H1 (cell line): ENCODE data around the gene PROK2.

ENCODE experiments used
- RBBP5 ChIP-seq: IDR thresholded peaks from 2 replicates; pipeline ENCODE4 v1.7.1; 2012; ENCODE audit warnings: low read depth, mild to moderate bottlenecking, inconsistent platforms, low read length, moderate library complexity, borderline replicate concordance
- TAF1 ChIP-seq: IDR thresholded peaks from 2 replicates; pipeline ENCODE4 v1.6.1; 2011; ENCODE audit warnings: mild to moderate bottlenecking, low read depth, low read length
- TF ChIP-seq, protein P1 (sequence below), 3 experiments: IDR thresholded peaks; 1 replicate in 2 of 3; 2 replicates in 1 of 3; pipeline versions ENCODE4 v1.5.1 to v1.6.1; 2011; ENCODE audit warnings: low read length in 3 of 3, mild to moderate bottlenecking in 3 of 3, inconsistent platforms in 2 of 3, low read depth in 1 of 3, moderate library complexity in 1 of 3; ENCODE audit not compliant: insufficient read depth in 1 of 3; ENCODE audit errors: control extremely low read depth in 1 of 3
- TF ChIP-seq, protein P2 (sequence below): IDR thresholded peaks from 2 replicates; pipeline ENCODE4 v1.6.1; 2011; ENCODE audit warnings: low read depth, mild to moderate bottlenecking, low read length; ENCODE audit not compliant: insufficient read depth

DNA sequence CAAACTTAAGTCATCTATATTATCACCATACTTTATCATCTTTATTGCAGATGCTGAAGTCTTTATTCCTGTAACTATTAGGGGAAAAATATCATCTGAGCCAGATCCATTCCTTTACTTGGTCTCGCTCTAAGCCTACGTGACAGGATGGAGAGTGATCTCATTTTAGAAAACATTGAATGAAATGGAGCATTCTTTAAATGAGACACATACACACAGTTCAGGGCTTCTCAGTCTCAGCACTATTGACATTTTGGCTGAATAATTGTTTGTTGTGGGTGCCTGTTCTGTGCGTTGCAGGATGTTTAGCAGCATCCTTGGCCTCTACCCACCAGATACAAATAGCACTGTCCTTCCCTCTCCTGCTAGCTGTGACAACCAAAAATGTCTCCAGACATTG lies 36.2 kb upstream of the PROK2 start:
- TF ChIP-seq RBBP5: no peak
- TF ChIP-seq, protein P1, sequence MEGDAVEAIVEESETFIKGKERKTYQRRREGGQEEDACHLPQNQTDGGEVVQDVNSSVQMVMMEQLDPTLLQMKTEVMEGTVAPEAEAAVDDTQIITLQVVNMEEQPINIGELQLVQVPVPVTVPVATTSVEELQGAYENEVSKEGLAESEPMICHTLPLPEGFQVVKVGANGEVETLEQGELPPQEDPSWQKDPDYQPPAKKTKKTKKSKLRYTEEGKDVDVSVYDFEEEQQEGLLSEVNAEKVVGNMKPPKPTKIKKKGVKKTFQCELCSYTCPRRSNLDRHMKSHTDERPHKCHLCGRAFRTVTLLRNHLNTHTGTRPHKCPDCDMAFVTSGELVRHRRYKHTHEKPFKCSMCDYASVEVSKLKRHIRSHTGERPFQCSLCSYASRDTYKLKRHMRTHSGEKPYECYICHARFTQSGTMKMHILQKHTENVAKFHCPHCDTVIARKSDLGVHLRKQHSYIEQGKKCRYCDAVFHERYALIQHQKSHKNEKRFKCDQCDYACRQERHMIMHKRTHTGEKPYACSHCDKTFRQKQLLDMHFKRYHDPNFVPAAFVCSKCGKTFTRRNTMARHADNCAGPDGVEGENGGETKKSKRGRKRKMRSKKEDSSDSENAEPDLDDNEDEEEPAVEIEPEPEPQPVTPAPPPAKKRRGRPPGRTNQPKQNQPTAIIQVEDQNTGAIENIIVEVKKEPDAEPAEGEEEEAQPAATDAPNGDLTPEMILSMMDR (IDR thresholded peaks at IDR 0.05; ENCODE audit: control extremely low read depth in 1 of 3, insufficient read depth in 1 of 3, low read depth in 1 of 3, low read length in 3 of 3): no peak
- TF ChIP-seq, protein P2, sequence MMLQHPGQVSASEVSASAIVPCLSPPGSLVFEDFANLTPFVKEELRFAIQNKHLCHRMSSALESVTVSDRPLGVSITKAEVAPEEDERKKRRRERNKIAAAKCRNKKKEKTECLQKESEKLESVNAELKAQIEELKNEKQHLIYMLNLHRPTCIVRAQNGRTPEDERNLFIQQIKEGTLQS: no peak
- no peak for TF ChIP-seq TAF1
